ENCODE measurements around the gene ITGB2.

ITGB2 gene

GRCh38 chr21:44891631-44892031 is 29.1 kb downstream of the ITGB2 start:
- TF ChIP-seq USF1 (IDR thresholded peaks at IDR 0.05) (no peak), TEAD4 (IDR thresholded peaks at IDR 0.05) (no peak), NFIC (IDR thresholded peaks at IDR 0.05) (no peak), TCF12 (IDR thresholded peaks at IDR 0.05; ENCODE audit: low read depth) (no peak), RAD21 (IDR thresholded peaks at IDR 0.05; ENCODE audit: low read depth) (no peak), FOXM1 (IDR thresholded peaks at IDR 0.05; ENCODE audit: borderline replicate concordance, low read depth) (no peak), ZBTB7A (IDR thresholded peaks at IDR 0.05; ENCODE audit: low read depth) (no peak), YY1 (IDR thresholded peaks at IDR 0.05; ENCODE audit: low read depth) (no peak), TAF1 (IDR thresholded peaks at IDR 0.05; ENCODE audit: low read depth) (no peak), EP300 (IDR thresholded peaks at IDR 0.05; ENCODE audit: borderline replicate concordance) (no peak), MAX (IDR thresholded peaks at IDR 0.05) (no peak), EGR1 (IDR thresholded peaks at IDR 0.05) (no peak), CEBPB (IDR thresholded peaks at IDR 0.05) (no peak), CREB1 (IDR thresholded peaks at IDR 0.05; ENCODE audit: low read depth) (no peak)
- TF ChIP-seq, protein P1, sequence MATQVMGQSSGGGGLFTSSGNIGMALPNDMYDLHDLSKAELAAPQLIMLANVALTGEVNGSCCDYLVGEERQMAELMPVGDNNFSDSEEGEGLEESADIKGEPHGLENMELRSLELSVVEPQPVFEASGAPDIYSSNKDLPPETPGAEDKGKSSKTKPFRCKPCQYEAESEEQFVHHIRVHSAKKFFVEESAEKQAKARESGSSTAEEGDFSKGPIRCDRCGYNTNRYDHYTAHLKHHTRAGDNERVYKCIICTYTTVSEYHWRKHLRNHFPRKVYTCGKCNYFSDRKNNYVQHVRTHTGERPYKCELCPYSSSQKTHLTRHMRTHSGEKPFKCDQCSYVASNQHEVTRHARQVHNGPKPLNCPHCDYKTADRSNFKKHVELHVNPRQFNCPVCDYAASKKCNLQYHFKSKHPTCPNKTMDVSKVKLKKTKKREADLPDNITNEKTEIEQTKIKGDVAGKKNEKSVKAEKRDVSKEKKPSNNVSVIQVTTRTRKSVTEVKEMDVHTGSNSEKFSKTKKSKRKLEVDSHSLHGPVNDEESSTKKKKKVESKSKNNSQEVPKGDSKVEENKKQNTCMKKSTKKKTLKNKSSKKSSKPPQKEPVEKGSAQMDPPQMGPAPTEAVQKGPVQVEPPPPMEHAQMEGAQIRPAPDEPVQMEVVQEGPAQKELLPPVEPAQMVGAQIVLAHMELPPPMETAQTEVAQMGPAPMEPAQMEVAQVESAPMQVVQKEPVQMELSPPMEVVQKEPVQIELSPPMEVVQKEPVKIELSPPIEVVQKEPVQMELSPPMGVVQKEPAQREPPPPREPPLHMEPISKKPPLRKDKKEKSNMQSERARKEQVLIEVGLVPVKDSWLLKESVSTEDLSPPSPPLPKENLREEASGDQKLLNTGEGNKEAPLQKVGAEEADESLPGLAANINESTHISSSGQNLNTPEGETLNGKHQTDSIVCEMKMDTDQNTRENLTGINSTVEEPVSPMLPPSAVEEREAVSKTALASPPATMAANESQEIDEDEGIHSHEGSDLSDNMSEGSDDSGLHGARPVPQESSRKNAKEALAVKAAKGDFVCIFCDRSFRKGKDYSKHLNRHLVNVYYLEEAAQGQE (IDR thresholded peaks at IDR 0.05; ENCODE audit: low read depth) = no peak

- TF ChIP-seq YY1 (IDR thresholded peaks at IDR 0.05; ENCODE audit: low read depth) (no peak), USF1 (IDR thresholded peaks at IDR 0.05) (no peak), MAX (IDR thresholded peaks at IDR 0.05) (no peak), FOXM1 (IDR thresholded peaks at IDR 0.05; ENCODE audit: borderline replicate concordance, low read depth) (no peak), EGR1 (IDR thresholded peaks at IDR 0.05) (no peak), EP300 (IDR thresholded peaks at IDR 0.05; ENCODE audit: borderline replicate concordance) (no peak), ZBTB7A (IDR thresholded peaks at IDR 0.05; ENCODE audit: low read depth) (no peak), NFIC (IDR thresholded peaks at IDR 0.05) (no peak)
These were observed 29.6 kb downstream of the ITGB2 start for GRCh38 chr21:44890961-44891541.

DNA sequence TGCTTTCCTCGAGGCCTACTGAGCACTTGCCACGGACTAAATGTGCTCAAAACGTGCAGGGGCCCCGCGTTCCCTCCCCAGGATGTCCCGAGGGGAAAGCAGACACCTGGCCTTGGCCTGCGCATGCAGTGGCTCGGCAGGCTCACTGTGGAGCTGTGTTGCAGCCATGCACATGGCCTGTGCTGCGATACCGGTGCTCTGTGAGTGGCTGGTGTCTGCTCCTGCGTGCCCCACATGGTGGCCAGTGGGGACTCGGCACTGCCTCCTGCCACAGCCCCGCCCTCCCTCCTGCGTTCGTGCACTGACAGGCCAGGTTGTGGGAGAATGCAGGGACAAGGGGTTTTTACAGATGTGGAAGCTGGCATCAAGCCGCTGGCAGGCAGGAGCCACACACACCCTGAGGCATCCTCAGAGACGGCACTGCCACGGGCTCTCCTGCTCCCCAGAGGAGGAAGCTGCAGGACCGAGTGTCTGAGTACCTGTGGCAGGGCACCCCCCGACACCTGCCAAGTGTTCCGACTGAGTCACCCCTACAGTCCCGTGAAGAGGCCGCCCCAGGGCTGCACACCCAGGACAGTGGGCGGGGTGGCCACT is 30.3 kb downstream of the ITGB2 start:
- TF ChIP-seq EGR1 (IDR thresholded peaks at IDR 0.05) (no peak), YY1 (IDR thresholded peaks at IDR 0.05; ENCODE audit: low read depth) (no peak), NFIC (IDR thresholded peaks at IDR 0.05) (no peak), TEAD4 (IDR thresholded peaks at IDR 0.05) (no peak), RAD21 (IDR thresholded peaks at IDR 0.05; ENCODE audit: low read depth) (no peak), FOXM1 (IDR thresholded peaks at IDR 0.05; ENCODE audit: borderline replicate concordance, low read depth) (no peak), CREB1 (IDR thresholded peaks at IDR 0.05; ENCODE audit: low read depth) (no peak), CEBPB (IDR thresholded peaks at IDR 0.05) (no peak), ZBTB7A (IDR thresholded peaks at IDR 0.05; ENCODE audit: low read depth) (no peak), TAF1 (IDR thresholded peaks at IDR 0.05; ENCODE audit: low read depth) (no peak), MAX (IDR thresholded peaks at IDR 0.05) (no peak), EP300 (IDR thresholded peaks at IDR 0.05; ENCODE audit: borderline replicate concordance) (no peak)
- TF ChIP-seq, protein P1 (IDR thresholded peaks at IDR 0.05; ENCODE audit: low read depth) = no peak

DNA sequence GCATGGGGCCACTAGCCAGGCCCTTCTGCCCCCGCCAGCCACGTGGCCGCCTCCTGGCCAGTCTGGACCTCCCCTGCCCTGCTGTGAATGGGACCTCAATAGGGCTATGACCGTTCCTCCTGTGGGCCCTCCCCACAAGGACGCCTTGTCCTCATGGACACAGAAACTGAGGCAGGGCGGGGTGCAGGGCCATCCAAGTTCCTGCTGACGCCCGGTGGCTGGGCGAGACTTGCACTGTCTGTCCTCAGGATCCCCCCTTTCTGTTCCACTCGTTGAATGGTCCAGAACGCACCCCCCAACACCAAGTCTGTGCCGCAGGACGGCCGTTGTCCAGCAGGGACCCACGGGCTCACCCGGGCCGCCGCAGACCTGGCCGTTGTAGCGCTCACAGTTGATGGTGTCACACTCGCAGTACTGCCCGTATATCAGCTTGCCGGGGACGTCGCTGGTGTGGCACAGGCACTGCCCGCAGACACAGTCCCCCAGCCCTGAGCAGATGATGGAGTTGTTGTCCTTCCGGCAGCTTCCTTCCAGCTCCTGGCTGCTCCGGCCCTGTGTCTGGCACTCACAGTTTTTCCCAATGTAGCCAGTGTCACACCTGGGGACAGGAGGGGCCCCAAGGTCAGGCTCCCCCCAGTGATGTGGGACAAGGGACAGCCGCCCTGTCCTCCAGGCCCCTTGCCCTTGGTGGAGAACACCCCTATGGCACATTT is 30.9 kb downstream of the ITGB2 start:
- no peak for TF ChIP-seq TEAD4 (IDR thresholded peaks at IDR 0.05)
- no peak for TF ChIP-seq CREB1 (IDR thresholded peaks at IDR 0.05; ENCODE audit: low read depth)
- TF ChIP-seq ZBTB7A (IDR thresholded peaks at IDR 0.05; ENCODE audit: low read depth) = no peak
- no peak for TF ChIP-seq USF1 (IDR thresholded peaks at IDR 0.05)
- TF ChIP-seq NFIC (IDR thresholded peaks at IDR 0.05) = no peak
- TF ChIP-seq MAX (IDR thresholded peaks at IDR 0.05) = no peak
- TF ChIP-seq TCF12 (IDR thresholded peaks at IDR 0.05; ENCODE audit: low read depth) = no peak
- no peak for TF ChIP-seq FOXM1 (IDR thresholded peaks at IDR 0.05; ENCODE audit: borderline replicate concordance, low read depth)
- no peak for TF ChIP-seq EGR1 (IDR thresholded peaks at IDR 0.05)
- TF ChIP-seq TAF1 (IDR thresholded peaks at IDR 0.05; ENCODE audit: low read depth) = no peak

Measured in Ishikawa (cell line).